ENCODE data around the gene RBCK1.
"Not testable (repeated sequence)": the region's sequence is repeated elsewhere in the genome, so short reads cannot be mapped to it uniquely, and the experiment has no call there.

The RBCK1 gene

DNA sequence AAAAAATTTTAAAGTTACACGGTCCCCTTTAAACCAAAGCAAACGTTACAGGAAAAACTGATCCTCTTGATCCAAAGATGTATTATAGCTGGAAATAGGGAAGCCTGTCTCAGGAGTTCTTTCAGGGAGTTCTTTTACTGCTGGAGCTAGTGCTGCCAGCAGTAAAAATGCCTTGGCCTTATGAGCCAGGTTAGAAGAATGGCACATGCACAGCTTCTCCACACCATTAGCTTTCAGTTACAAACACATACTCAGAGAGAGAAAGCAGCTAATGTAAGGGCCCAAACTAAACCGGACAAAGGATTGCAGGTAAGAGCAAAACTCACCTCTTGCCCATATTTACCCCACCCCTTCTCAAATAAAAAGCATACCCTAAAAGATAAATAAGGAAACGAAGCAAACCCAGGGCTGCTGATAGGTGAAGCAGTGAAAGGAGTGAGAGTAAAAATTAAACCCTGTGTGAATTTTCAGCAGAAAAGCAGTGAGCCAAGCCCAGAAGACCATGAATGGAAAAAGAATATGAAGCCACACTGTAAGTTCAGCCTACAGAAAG is 35.2 kb downstream of the RBCK1 start:
- CTCF ChIA-PET, result interaction anchor here (0.7 to 1.9 kb wide), 3 partner anchors 8 to 88 kb away, joined by 3 to 5 read pairs (median 4); no protein-coding TSS in a partner anchor
- TF ChIP-seq, protein P1, sequence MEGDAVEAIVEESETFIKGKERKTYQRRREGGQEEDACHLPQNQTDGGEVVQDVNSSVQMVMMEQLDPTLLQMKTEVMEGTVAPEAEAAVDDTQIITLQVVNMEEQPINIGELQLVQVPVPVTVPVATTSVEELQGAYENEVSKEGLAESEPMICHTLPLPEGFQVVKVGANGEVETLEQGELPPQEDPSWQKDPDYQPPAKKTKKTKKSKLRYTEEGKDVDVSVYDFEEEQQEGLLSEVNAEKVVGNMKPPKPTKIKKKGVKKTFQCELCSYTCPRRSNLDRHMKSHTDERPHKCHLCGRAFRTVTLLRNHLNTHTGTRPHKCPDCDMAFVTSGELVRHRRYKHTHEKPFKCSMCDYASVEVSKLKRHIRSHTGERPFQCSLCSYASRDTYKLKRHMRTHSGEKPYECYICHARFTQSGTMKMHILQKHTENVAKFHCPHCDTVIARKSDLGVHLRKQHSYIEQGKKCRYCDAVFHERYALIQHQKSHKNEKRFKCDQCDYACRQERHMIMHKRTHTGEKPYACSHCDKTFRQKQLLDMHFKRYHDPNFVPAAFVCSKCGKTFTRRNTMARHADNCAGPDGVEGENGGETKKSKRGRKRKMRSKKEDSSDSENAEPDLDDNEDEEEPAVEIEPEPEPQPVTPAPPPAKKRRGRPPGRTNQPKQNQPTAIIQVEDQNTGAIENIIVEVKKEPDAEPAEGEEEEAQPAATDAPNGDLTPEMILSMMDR (IDR thresholded peaks at IDR 0.05; ENCODE audit: insufficient read depth, low read length, missing control alignments), result no peak
- DNase-seq (ENCODE audit: low read depth, low spot score), result no peak
- no peak overlapping the region for H3K4me3 ChIP-seq (ENCODE audit: low read depth, low read length)
- POLR2A ChIA-PET, result no interaction called here

DNA sequence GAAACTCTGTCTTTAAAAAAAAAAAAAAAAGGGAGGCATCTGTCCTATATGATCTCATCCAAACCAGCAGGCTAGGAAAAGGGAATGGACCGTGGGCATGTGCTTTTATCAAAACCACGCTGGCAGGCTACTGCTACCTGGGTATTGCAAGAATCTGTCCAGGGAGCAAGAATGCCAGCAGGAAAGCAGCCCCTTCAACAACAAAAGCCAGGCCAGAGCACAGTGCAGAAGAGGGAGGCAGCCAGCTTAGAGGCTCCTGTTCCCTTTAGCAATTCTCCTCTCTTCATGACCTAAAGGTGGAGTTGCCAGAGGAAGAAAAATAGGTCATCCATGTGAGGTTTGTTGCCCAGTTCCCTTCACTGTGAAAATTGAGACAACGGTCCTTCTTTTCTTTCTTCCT is 36.0 kb downstream of the RBCK1 start:
- H3K4me3 ChIP-seq (ENCODE audit: low read depth, low read length), result no peak overlapping the region
- ChIA-PET POLR2A (no interaction called here), CTCF (interaction anchor here (1.1 to 1.2 kb wide), 2 partner anchors 9 to 11 kb away, joined by 3 to 4 read pairs; no protein-coding TSS in a partner anchor)

DNA sequence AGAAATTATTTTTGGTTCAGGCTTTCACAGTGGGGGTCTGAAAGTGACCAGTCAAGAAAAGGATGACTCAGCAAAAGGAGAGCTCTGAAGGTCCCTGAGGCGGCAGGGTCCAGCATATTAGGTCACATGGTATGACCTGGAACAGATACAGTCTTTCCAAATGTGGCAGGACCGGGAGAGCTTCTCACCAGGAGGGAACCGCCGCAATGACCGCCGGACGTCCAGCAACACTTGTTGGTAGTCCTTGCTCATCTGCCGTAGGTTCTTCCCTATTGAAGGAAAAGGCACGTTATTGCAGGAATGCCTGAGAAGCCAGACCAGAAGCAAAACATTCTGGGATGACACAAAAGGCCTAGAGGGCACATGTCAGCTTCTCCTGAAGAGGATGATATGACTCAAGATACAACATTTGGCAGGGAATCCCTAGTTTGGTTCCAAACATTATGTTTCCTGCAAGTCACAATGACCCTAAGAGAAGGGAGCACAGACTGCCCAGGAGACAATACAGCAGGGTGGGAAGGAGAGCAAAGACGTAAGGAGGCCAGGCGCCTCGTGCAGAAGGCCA is 36.8 kb downstream of the RBCK1 start:
- CTCF ChIA-PET, result interaction anchor here (0.8 to 1.2 kb wide), 3 partner anchors 10 to 13 kb away, joined by 3 to 5 read pairs (median 4); no protein-coding TSS in a partner anchor
- no peak overlapping the region for H3K4me3 ChIP-seq (ENCODE audit: low read depth, low read length)
- TF ChIP-seq, protein P1 (IDR thresholded peaks at IDR 0.05; ENCODE audit: insufficient read depth, low read length, missing control alignments), result no peak
- POLR2A ChIA-PET, result no interaction called here
- no peak for DNase-seq (ENCODE audit: low read depth, low spot score)

More for the DNA sequence above, 36.0 kb downstream of the RBCK1 start:
- TF ChIP-seq, protein P1 (IDR thresholded peaks at IDR 0.05; ENCODE audit: insufficient read depth, low read length, missing control alignments), result no peak
- DNase-seq (ENCODE audit: low read depth, low spot score), result no peak

DNA sequence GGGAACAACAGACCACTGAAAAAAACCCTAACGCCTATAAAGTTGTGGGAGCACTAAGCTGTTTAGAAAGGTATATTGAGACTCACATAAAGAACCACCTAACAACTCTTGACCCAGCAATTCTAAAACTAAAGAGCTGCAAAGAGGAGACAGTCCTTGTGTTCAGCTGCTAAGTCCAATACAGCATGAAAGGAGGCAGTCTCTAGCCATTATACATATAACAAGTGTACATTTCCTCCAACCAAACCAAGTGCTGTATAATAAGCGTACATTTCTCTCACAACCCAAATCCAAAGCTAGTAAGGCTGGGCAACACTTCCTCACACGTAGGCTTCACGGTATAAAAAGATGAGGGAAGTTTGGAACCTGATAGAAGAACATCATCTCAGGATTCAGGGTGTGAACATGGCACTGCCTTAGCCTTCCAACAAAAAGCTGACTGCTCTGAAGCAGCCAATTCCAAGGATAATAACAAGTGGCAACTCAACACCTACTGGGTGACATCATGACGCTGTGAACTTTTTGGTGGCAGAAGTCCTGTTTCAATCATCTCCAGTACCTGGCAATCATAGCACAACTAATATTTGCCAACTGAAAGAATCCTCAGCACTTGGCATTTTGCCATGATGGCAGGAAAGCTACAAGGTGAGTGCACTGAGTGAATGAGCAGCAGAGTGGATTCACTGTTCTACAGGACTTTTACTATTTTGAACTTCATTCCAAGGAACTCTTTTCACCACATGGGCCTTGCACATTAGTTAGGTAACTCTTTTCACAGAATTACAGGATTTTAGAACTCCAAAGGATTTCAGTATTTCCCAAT is 37.6 kb downstream of the RBCK1 start:
- POLR2A ChIA-PET, result no interaction called here

DNA sequence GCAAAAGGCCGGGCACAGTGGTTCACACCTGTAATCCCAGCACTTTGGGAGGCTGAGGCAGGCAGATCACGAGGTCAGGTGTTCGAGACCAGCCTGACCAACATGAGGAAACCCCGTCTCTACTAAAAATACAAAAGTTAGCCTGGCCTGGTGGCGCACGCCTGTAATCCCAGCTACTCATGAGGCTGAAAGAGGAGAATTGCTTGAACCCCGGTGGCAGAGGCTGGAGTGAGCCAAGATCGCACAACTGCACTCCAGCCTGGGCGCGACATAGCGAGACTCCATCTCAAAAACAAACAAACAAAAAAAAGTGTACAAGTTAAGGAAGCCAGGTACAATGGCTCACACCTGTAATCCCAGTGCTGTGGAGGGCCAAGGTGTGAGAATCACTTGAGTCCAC is 43.9 kb downstream of the RBCK1 start:
- H3K4me3 ChIP-seq (ENCODE audit: low read depth, low read length); CTCF ChIA-PET; POLR2A ChIA-PET; DNase-seq (ENCODE audit: low read depth, low spot score): not testable (repeated sequence)

More for the DNA sequence above, 37.6 kb downstream of the RBCK1 start:
- DNase-seq (ENCODE audit: low read depth, low spot score), result no peak
- CTCF ChIA-PET, result interaction anchor here (0.8 to 1.2 kb wide), 3 partner anchors 9 to 14 kb away, joined by 3 to 5 read pairs (median 4); no protein-coding TSS in a partner anchor
- TF ChIP-seq, protein P1 (IDR thresholded peaks at IDR 0.05; ENCODE audit: insufficient read depth, low read length, missing control alignments), result no peak
- H3K4me3 ChIP-seq (ENCODE audit: low read depth, low read length), result no peak overlapping the region

DNA sequence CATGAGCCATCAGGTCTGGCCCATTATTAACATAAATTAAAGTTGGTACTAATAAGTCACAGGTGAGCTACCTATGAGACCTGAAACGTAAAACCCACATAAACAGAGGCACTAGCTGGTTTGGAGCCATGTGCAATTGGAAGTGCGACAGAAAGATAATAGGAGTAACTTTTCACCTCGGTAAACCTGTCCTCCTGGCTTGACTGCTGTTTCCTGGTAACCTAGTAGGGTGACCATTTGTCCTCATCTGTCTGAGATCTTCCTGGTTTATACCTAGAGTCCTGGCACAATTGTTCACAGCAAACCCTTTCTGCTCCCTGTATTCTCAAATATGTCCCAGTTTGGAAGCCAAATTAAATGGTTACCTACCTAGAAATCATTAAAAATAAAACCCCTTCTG is 46.9 kb downstream of the RBCK1 start:
- ChIA-PET CTCF (interaction anchor here (0.8 kb wide), 1 partner anchor 10 kb away, joined by 4 read pairs; no protein-coding TSS in a partner anchor), POLR2A (no interaction called here)
- TF ChIP-seq, protein P1 (IDR thresholded peaks at IDR 0.05; ENCODE audit: insufficient read depth, low read length, missing control alignments), result no peak
- no peak for DNase-seq (ENCODE audit: low read depth, low spot score)
- H3K4me3 ChIP-seq (ENCODE audit: low read depth, low read length), result no peak overlapping the region

Data from AG04449 (cell line).